GM12891 (cell line): ENCODE data around the gene CNTN4.

Experiments
- DNase-seq: peaks from one replicate; pipeline ENCODE4 v3.0.0; 2011; ENCODE audit warnings: low spot score; ENCODE audit not compliant: insufficient read length
- FAIRE-seq: peaks from 2 replicates; lab custom pipeline; 2011; peaks lifted over from hg19 to GRCh38; lab: Jason Lieb, UNC
- PAX5 ChIP-seq: IDR thresholded peaks from 2 replicates; pipeline ENCODE4 v1.6.1; 2011; ENCODE audit warnings: low read length, moderate library complexity, mild to moderate bottlenecking; ENCODE audit not compliant: insufficient read depth, severe bottlenecking
- POLR2A ChIP-seq: IDR thresholded peaks from 2 replicates; pipeline ENCODE4 v1.6.1; 2011; ENCODE audit warnings: low read depth, low read length, control low read depth
- POLR2AphosphoS5 ChIP-seq: IDR thresholded peaks from 2 replicates; pipeline ENCODE4 v1.6.1; 2011; ENCODE audit warnings: low read depth, low read length, control low read depth
- POU2F2 ChIP-seq: IDR thresholded peaks from 2 replicates; pipeline ENCODE4 v1.6.1; 2011; ENCODE audit warnings: low read depth, mild to moderate bottlenecking, control low read depth, low read length, moderate library complexity
- SPI1 ChIP-seq: IDR thresholded peaks from 2 replicates; pipeline ENCODE4 v1.6.1; 2011; ENCODE audit warnings: low read depth, low read length, control low read depth
- TAF1 ChIP-seq: IDR thresholded peaks from 2 replicates; pipeline ENCODE4 v1.6.1; 2011; ENCODE audit warnings: low read depth, low read length, control low read depth

CNTN4 gene

GRCh38 chr3:3015185-3016089, 916.8 kb downstream of the CNTN4 start:
- peak; percentile 70 for FAIRE-seq
- no peak for TF ChIP-seq POLR2A
- no peak for TF ChIP-seq SPI1
- no peak for TF ChIP-seq PAX5
- TF ChIP-seq POU2F2: no peak
- TF ChIP-seq TAF1: no peak
- no peak for TF ChIP-seq POLR2AphosphoS5
- peak; percentile 24 for DNase-seq

GRCh38 chr3:3016226-3016625, 917.6 kb downstream of the CNTN4 start:
- TF ChIP-seq TAF1 (no peak), POU2F2 (no peak), POLR2AphosphoS5 (no peak), SPI1 (no peak), POLR2A (no peak), PAX5 (no peak)
- FAIRE-seq: no peak
- DNase-seq: no peak

GRCh38 chr3:3020209-3020608, 921.5 kb downstream of the CNTN4 start:
- DNase-seq: no peak
- no peak for TF ChIP-seq TAF1
- no peak for TF ChIP-seq PAX5
- TF ChIP-seq POLR2AphosphoS5: no peak
- FAIRE-seq: no peak

DNA sequence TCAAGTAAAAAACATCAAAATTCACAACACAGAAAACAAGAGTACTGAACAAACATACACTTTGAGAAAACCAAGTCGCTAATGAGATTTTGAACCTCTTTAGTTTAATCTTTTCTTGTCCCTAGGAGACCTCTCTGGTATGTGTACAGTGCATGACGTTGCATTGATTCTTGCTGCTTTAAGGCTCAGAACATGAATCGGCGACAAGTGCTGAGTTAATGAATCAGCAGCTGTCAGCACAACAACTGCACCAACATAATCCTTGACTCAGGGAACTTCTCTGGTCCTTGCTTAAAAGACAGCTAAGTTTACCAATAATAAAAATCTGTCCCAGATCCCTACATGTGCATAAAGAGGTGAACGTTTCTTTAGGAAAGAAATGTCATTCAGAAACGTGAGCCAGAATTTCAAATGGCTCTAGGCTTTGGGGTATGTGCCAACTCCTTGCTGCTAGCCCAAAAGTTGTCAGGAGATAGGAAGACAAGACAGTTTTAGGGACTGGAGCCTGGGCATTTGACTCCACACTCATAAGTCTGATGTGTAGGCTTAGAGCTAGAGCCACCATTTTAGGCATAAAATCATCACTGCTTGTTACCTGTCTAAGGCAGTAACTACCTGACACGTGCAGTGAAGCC, 924.6 kb downstream of the CNTN4 start:
- DNase-seq (no peak), FAIRE-seq (no peak)
- TF ChIP-seq POLR2A: no peak
- no peak for TF ChIP-seq SPI1
- TF ChIP-seq PAX5: no peak
- no peak for TF ChIP-seq POLR2AphosphoS5
- TF ChIP-seq TAF1: no peak
- TF ChIP-seq POU2F2: no peak

DNA sequence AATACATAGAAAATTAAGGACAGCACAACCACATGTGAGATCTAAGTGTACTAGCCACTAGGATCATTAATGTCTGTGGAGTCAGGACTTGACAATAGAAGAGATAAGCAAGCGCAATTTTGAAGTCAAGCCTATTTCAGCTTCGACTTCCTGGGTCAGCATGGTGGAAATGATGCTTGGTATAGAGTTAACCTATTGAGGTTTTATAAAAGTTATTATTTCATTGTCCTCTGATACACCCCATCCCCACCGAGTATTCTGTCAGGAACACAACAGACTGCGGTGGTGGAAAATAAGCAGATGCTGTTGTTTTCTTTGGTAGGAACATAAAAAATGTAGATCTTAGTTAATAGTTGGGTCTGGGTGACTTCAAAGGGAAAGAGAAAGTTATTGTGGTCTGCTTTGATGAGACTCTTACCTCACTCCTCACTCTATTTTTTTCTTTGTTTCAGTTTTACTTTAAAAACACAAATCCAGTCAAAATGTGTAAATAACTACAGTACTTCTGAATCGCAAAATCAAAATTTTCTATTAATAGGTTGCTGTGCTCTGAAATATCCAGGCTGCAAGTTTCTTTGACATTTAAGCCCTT, 929.4 kb downstream of the CNTN4 start:
- DNase-seq: peak; percentile 16
- TF ChIP-seq TAF1: no peak
- no peak for TF ChIP-seq SPI1
- FAIRE-seq: peak; percentile 82

GRCh38 chr3:3031326-3031725, 932.7 kb downstream of the CNTN4 start:
- TF ChIP-seq POLR2AphosphoS5 (no peak), TAF1 (no peak), SPI1 (no peak), POLR2A (no peak), PAX5 (no peak), POU2F2 (no peak)
- no peak for DNase-seq
- FAIRE-seq: no peak

- FAIRE-seq: no peak
- TF ChIP-seq POLR2A (no peak), POU2F2 (no peak), PAX5 (no peak), POLR2AphosphoS5 (no peak), TAF1 (no peak), SPI1 (no peak)
- no peak for DNase-seq
Measured at GRCh38 chr3:3037156-3037555, 938.5 kb downstream of the CNTN4 start.

- no peak for DNase-seq
- peak; percentile 51 for FAIRE-seq
- no peak for TF ChIP-seq POLR2AphosphoS5
- no peak for TF ChIP-seq TAF1
- TF ChIP-seq SPI1: peak; percentile 65
Measured at GRCh38 chr3:3038201-3038991, 939.7 kb downstream of the CNTN4 start.

GRCh38 chr3:3053974-3054373, 955.3 kb downstream of the CNTN4 start:
- FAIRE-seq: peak; percentile 16

More at GRCh38 chr3:3053974-3054373, 955.3 kb downstream of the CNTN4 start:
- no peak for DNase-seq
- TF ChIP-seq POLR2AphosphoS5 (no peak), POLR2A (no peak), PAX5 (no peak), SPI1 (no peak), POU2F2 (no peak), TAF1 (no peak)
